HEK293 (cell line): ENCODE results near the gene COMMD6.

ENCODE experiments used
- CTCF ChIA-PET: fragments of 350-600 bp; formaldehyde crosslinking; extraction: SDS; loops from one replicate; lab custom pipeline; 2021; ENCODE audit warnings: antibody characterized with exemption; lab: Yijun Ruan, JAX
- POLR2A ChIA-PET: fragments of 300-600 bp; formaldehyde crosslinking; extraction: SDS; loops from one replicate; lab custom pipeline; 2020; ENCODE audit warnings: antibody characterized with exemption, inconsistent platforms; lab: Yijun Ruan, JAX
- H3K27ac ChIP-seq: fragments of 200-500 bp; sonication (Bioruptor generic); 2 replicates; pipeline ENCODE4 v1.5.1; 2014; ENCODE audit warnings: low read depth, low read length, control low read depth, inconsistent platforms; ENCODE audit errors: extremely low read depth
- H3K36me3 ChIP-seq, 2 experiments: fragments of 200-500 bp in 1 of 2; sonication (Bioruptor generic) in 1 of 2; 1 replicate in 1 of 2; 2 replicates in 1 of 2; pipeline ENCODE4 v1.5.1; 2014 to 2017; ENCODE audit warnings: inconsistent platforms in 2 of 2, low read length in 2 of 2; ENCODE audit not compliant: control insufficient read depth in 2 of 2, insufficient read depth in 1 of 2
- H3K4me1 ChIP-seq: fragments of 200-500 bp; sonication (Bioruptor generic); 2 replicates; pipeline ENCODE4 v1.5.1; 2014; ENCODE audit warnings: mild to moderate bottlenecking, low read length, inconsistent platforms; ENCODE audit not compliant: control insufficient read depth, insufficient read depth
- H3K4me3 ChIP-seq: 2 replicates; pipeline ENCODE4 v1.5.1; 2011; ENCODE audit warnings: low read depth, mild to moderate bottlenecking, control low read depth, low read length, moderate library complexity
- H3K9me3 ChIP-seq: fragments of 200-500 bp; sonication (Bioruptor generic); 2 replicates; pipeline ENCODE4 v1.5.1; 2014; ENCODE audit warnings: low read depth, low read length, inconsistent platforms; ENCODE audit not compliant: control insufficient read depth, insufficient read depth
- FEZF1 ChIP-seq: fragments of 450-650 bp; formaldehyde crosslinking; IDR thresholded peaks from 2 replicates; pipeline ENCODE4 v1.5.1; 2016; ENCODE audit warnings: missing biosample characterization, missing genetic modification characterization
- GLIS2 ChIP-seq: fragments of 450-650 bp; formaldehyde crosslinking; IDR thresholded peaks from 2 replicates; pipeline ENCODE4 v1.5.1; 2016; ENCODE audit warnings: missing biosample characterization, missing genetic modification characterization
- HOXD13 ChIP-seq: sonication (generic); formaldehyde crosslinking; IDR thresholded peaks from 2 replicates; pipeline ENCODE4 v1.8.0; 2022; ENCODE audit warnings: missing genetic modification reagents, borderline replicate concordance
- KLF1 ChIP-seq: fragments of 450-650 bp; formaldehyde crosslinking; IDR thresholded peaks from 2 replicates; pipeline ENCODE4 v1.5.1; 2016; ENCODE audit warnings: missing biosample characterization, missing genetic modification characterization
- PRDM1 ChIP-seq: fragments of 450-650 bp; formaldehyde crosslinking; IDR thresholded peaks from 2 replicates; pipeline ENCODE4; 2016; ENCODE audit warnings: missing biosample characterization, missing genetic modification characterization
- RBAK ChIP-seq: fragments of 450-650 bp; formaldehyde crosslinking; IDR thresholded peaks from 2 replicates; pipeline ENCODE4 v1.5.1; 2016; ENCODE audit warnings: missing biosample characterization, missing genetic modification characterization
- SALL2 ChIP-seq: fragments of 450-650 bp; formaldehyde crosslinking; IDR thresholded peaks from 2 replicates; pipeline ENCODE4 v1.5.0; 2017; ENCODE audit warnings: missing biosample characterization, mild to moderate bottlenecking, missing genetic modification characterization, borderline replicate concordance
- SP2 ChIP-seq: fragments of 450-650 bp; formaldehyde crosslinking; IDR thresholded peaks from 2 replicates; pipeline ENCODE4 v1.5.1; 2016; ENCODE audit warnings: missing biosample characterization, missing genetic modification characterization
- WT1 ChIP-seq: fragments of 450-650 bp; formaldehyde crosslinking; IDR thresholded peaks from 2 replicates; pipeline ENCODE4 v1.5.1; 2016; ENCODE audit warnings: missing biosample characterization, missing genetic modification characterization
- ZBTB7A ChIP-seq: fragments of 450-650 bp; formaldehyde crosslinking; IDR thresholded peaks from 2 replicates; pipeline ENCODE4 v1.5.1; 2016; ENCODE audit warnings: low read depth, missing biosample characterization, missing genetic modification characterization
- ZFHX2 ChIP-seq: fragments of 450-650 bp; formaldehyde crosslinking; conservative IDR thresholded peaks from 2 replicates; pipeline ENCODE4 v1.5.1; 2016; ENCODE audit warnings: missing biosample characterization, missing genetic modification characterization
- ZNF114 ChIP-seq: fragments of 450-650 bp; formaldehyde crosslinking; IDR thresholded peaks from 2 replicates; pipeline ENCODE4 v1.5.0; 2017; ENCODE audit warnings: missing biosample characterization, missing genetic modification characterization
- ZNF184 ChIP-seq: fragments of 450-650 bp; IDR thresholded peaks from 2 replicates; pipeline ENCODE4 v1.5.1; 2018; ENCODE audit warnings: missing biosample characterization, mild to moderate bottlenecking, missing genetic modification characterization
- ZNF2 ChIP-seq: fragments of 450-650 bp; formaldehyde crosslinking; IDR thresholded peaks from 2 replicates; pipeline ENCODE4 v1.5.1; 2016; ENCODE audit warnings: missing biosample characterization, missing genetic modification characterization
- ZNF211 ChIP-seq: fragments of 450-650 bp; formaldehyde crosslinking; IDR thresholded peaks from 2 replicates; pipeline ENCODE4 v1.5.1; 2016; ENCODE audit warnings: low read depth, missing biosample characterization, missing genetic modification characterization
- ZNF24 ChIP-seq: fragments of 450-650 bp; formaldehyde crosslinking; IDR thresholded peaks from 2 replicates; pipeline ENCODE4 v1.5.1; 2016; ENCODE audit warnings: missing biosample characterization, missing genetic modification characterization
- ZNF48 ChIP-seq: fragments of 450-650 bp; formaldehyde crosslinking; IDR thresholded peaks from 2 replicates; pipeline ENCODE4 v1.5.1; 2016; ENCODE audit warnings: missing biosample characterization, missing genetic modification characterization
- ZNF501 ChIP-seq: fragments of 450-650 bp; formaldehyde crosslinking; IDR thresholded peaks from 2 replicates; pipeline ENCODE4 v1.5.1; 2016; ENCODE audit warnings: missing biosample characterization, missing genetic modification characterization
- ZNF530 ChIP-seq: fragments of 450-650 bp; formaldehyde crosslinking; IDR thresholded peaks from 2 replicates; pipeline ENCODE4 v1.5.1; 2016; ENCODE audit warnings: low read depth, missing biosample characterization, missing genetic modification characterization
- ZNF548 ChIP-seq: fragments of 450-650 bp; formaldehyde crosslinking; IDR thresholded peaks from 2 replicates; pipeline ENCODE4 v1.5.1; 2016; ENCODE audit warnings: missing biosample characterization, missing genetic modification characterization
- ZNF558 ChIP-seq: fragments of 450-650 bp; formaldehyde crosslinking; IDR thresholded peaks from 2 replicates; pipeline ENCODE4 v1.5.1; 2016; ENCODE audit warnings: missing biosample characterization, missing genetic modification characterization
- ZNF560 ChIP-seq: fragments of 450-650 bp; formaldehyde crosslinking; IDR thresholded peaks from 2 replicates; pipeline ENCODE4 v1.5.1; 2017; ENCODE audit warnings: missing biosample characterization, missing genetic modification characterization, borderline replicate concordance
- ZNF610 ChIP-seq: fragments of 450-650 bp; formaldehyde crosslinking; IDR thresholded peaks from 2 replicates; pipeline ENCODE4 v1.5.1; 2016; ENCODE audit warnings: missing biosample characterization, missing genetic modification characterization, borderline replicate concordance
- ZNF76 ChIP-seq: fragments of 450-650 bp; formaldehyde crosslinking; IDR thresholded peaks from 2 replicates; pipeline ENCODE4; 2016; ENCODE audit warnings: low read depth, missing biosample characterization, missing genetic modification characterization, borderline replicate concordance
- TF ChIP-seq, protein P1 (sequence below): fragments of 450-650 bp; formaldehyde crosslinking; IDR thresholded peaks from 2 replicates; pipeline ENCODE4 v1.5.1; 2016; ENCODE audit warnings: missing biosample characterization, missing genetic modification characterization
- TF ChIP-seq, protein P2 (sequence below): fragments of 450-650 bp; formaldehyde crosslinking; conservative IDR thresholded peaks from 2 replicates; pipeline ENCODE4 v1.5.1; 2016; ENCODE audit warnings: low read depth, missing biosample characterization, missing genetic modification characterization
- TF ChIP-seq, protein P3 (sequence below): fragments of 450-650 bp; formaldehyde crosslinking; IDR thresholded peaks from 2 replicates; pipeline ENCODE4 v1.5.1; 2016; ENCODE audit warnings: missing biosample characterization, missing genetic modification characterization
- TF ChIP-seq, protein P4 (sequence below): fragments of 450-650 bp; formaldehyde crosslinking; IDR thresholded peaks from 2 replicates; pipeline ENCODE4 v1.5.1; 2017; ENCODE audit warnings: missing biosample characterization, missing genetic modification characterization

COMMD6 gene

DNA sequence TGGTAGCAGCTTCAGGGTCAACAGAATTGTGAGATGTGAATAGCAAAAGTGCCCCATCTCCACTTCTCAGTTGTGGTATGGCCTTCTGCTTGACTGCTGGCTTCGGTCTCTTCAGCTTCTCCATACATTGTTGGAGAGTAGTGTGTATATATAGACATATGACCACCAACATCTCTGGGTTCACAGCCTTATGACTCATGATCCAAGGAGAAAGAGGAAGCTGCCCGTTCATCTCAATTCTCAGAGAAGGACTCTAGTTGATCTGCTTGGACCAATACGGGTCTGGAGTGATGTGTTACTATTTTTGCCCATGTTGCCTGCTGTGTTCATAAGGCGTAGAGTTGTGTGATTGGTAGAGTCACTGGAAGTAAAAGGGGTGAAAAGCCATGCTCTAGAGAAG is 3.6 kb upstream of the COMMD6 start:
- POLR2A ChIA-PET: no interaction called here
- no peak for TF ChIP-seq GLIS2 (tag by site-specific recombination)
- no peak for TF ChIP-seq HOXD13 (CRISPR knock-in tag)
- TF ChIP-seq SALL2 (tag by site-specific recombination): no peak
- TF ChIP-seq, protein P1, sequence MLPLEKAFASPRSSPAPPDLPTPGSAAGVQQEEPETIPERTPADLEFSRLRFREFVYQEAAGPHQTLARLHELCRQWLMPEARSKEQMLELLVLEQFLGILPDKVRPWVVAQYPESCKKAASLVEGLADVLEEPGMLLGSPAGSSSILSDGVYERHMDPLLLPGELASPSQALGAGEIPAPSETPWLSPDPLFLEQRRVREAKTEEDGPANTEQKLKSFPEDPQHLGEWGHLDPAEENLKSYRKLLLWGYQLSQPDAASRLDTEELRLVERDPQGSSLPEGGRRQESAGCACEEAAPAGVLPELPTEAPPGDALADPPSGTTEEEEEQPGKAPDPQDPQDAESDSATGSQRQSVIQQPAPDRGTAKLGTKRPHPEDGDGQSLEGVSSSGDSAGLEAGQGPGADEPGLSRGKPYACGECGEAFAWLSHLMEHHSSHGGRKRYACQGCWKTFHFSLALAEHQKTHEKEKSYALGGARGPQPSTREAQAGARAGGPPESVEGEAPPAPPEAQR (tag by site-specific recombination): no peak
- TF ChIP-seq ZNF560 (tag by site-specific recombination): no peak
- TF ChIP-seq ZNF2 (tag by site-specific recombination): no peak
- TF ChIP-seq ZNF558 (tag by site-specific recombination): no peak
- no peak for TF ChIP-seq ZNF501 (tag by site-specific recombination)
- no peak for TF ChIP-seq ZNF48
- no peak for TF ChIP-seq ZFHX2
- TF ChIP-seq ZNF548 (tag by site-specific recombination): no peak
- no peak for TF ChIP-seq ZNF530
- TF ChIP-seq ZNF76: no peak
- no peak for TF ChIP-seq RBAK (tag by site-specific recombination)
- TF ChIP-seq PRDM1 (tag by site-specific recombination): no peak
- TF ChIP-seq, protein P2, sequence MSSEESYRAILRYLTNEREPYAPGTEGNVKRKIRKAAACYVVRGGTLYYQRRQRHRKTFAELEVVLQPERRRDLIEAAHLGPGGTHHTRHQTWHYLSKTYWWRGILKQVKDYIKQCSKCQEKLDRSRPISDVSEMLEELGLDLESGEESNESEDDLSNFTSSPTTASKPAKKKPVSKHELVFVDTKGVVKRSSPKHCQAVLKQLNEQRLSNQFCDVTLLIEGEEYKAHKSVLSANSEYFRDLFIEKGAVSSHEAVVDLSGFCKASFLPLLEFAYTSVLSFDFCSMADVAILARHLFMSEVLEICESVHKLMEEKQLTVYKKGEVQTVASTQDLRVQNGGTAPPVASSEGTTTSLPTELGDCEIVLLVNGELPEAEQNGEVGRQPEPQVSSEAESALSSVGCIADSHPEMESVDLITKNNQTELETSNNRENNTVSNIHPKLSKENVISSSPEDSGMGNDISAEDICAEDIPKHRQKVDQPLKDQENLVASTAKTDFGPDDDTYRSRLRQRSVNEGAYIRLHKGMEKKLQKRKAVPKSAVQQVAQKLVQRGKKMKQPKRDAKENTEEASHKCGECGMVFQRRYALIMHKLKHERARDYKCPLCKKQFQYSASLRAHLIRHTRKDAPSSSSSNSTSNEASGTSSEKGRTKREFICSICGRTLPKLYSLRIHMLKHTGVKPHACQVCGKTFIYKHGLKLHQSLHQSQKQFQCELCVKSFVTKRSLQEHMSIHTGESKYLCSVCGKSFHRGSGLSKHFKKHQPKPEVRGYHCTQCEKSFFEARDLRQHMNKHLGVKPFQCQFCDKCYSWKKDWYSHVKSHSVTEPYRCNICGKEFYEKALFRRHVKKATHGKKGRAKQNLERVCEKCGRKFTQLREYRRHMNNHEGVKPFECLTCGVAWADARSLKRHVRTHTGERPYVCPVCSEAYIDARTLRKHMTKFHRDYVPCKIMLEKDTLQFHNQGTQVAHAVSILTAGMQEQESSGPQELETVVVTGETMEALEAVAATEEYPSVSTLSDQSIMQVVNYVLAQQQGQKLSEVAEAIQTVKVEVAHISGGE (tag by site-specific recombination): no peak
- no peak for TF ChIP-seq ZNF610 (tag by site-specific recombination)
- no peak for TF ChIP-seq SP2
- TF ChIP-seq ZNF211 (tag by site-specific recombination): no peak
- TF ChIP-seq, all 188 proteins: peak for 0

DNA sequence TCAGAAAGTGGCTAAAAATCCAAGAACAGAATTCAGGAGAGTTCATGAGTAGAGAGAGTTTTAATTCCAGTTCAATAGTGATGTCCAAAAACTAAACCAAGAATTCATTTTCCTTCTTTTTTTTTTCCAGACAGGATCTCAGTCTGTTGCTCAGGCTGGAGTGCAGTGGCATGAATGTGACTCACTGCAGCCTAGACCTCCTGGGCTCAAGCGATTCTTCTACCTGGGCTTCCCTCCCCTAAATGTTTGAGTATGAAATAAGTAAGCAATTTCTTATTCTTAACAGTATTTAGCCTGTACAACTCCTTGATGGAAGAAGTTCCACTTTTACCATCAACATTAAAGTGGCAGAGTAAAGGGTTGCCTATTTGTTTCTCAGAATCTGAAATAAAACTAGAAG is 3.8 kb downstream of the COMMD6 start:
- no peak overlapping the region for H3K4me3 ChIP-seq
- ChIA-PET CTCF (no interaction called here), POLR2A (no interaction called here)
- peaks cover 0 to 38% of the 10 kb centered on the region in 2 experiments; a peak in 2 of 3 replicates for H3K36me3 ChIP-seq
- no peaks in the 10 kb centered on the region for H3K4me1 ChIP-seq
- no peak overlapping the region for H3K27ac ChIP-seq
- H3K9me3 ChIP-seq: no peaks in the 10 kb centered on the region
- TF ChIP-seq, protein P3, sequence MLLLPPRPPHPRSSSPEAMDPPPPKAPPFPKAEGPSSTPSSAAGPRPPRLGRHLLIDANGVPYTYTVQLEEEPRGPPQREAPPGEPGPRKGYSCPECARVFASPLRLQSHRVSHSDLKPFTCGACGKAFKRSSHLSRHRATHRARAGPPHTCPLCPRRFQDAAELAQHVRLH: no peak
- TF ChIP-seq KLF1: no peak
- no peak for TF ChIP-seq ZNF114 (tag by site-specific recombination)
- no peak for TF ChIP-seq ZBTB7A (tag by site-specific recombination)
- TF ChIP-seq, protein P4, sequence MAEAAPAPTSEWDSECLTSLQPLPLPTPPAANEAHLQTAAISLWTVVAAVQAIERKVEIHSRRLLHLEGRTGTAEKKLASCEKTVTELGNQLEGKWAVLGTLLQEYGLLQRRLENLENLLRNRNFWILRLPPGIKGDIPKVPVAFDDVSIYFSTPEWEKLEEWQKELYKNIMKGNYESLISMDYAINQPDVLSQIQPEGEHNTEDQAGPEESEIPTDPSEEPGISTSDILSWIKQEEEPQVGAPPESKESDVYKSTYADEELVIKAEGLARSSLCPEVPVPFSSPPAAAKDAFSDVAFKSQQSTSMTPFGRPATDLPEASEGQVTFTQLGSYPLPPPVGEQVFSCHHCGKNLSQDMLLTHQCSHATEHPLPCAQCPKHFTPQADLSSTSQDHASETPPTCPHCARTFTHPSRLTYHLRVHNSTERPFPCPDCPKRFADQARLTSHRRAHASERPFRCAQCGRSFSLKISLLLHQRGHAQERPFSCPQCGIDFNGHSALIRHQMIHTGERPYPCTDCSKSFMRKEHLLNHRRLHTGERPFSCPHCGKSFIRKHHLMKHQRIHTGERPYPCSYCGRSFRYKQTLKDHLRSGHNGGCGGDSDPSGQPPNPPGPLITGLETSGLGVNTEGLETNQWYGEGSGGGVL (tag by site-specific recombination): no peak
- TF ChIP-seq, protein P2 (tag by site-specific recombination): no peak
- no peak for TF ChIP-seq ZNF184
- no peak for TF ChIP-seq WT1
- TF ChIP-seq FEZF1 (tag by site-specific recombination): no peak
- TF ChIP-seq ZNF24 (tag by site-specific recombination): no peak

More for the DNA sequence above, 3.6 kb upstream of the COMMD6 start:
- H3K27ac ChIP-seq: no peak overlapping the region
- CTCF ChIA-PET: interaction anchor here (0.6 to 1.5 kb wide), 2 partner anchors 8 to 59 kb away, joined by 3 to 5 read pairs; partner anchors contain the start of genes TBC1D4 and UCHL3
- peaks cover 0 to 2% of the 10 kb centered on the region in 2 experiments; a peak in 1 of 3 replicates for H3K36me3 ChIP-seq
- H3K4me3 ChIP-seq: no peak overlapping the region
- no peaks in the 10 kb centered on the region for H3K9me3 ChIP-seq
- H3K4me1 ChIP-seq: no peaks in the 10 kb centered on the region
